Endothelial cell of umbilical vein (primary cell): Measurements from ENCODE around the gene NEUROG1.

Experiments
- CTCF ChIP-seq, 2 donors: IDR thresholded peaks; 1 replicate in 1 of 2; 2 replicates in 1 of 2; pipeline ENCODE4 v1.5.1; 2011; ENCODE audit warnings: low read length in 2 of 2, mild to moderate bottlenecking in 2 of 2, moderate library complexity in 2 of 2, control low read depth in 1 of 2, inconsistent platforms in 1 of 2, low read depth in 1 of 2; ENCODE audit not compliant: insufficient read depth in 1 of 2; ENCODE audit errors: extremely low read depth in 1 of 2
- EZH2 ChIP-seq: IDR thresholded peaks from 2 replicates; pipeline ENCODE4 v1.6.1; 2012; ENCODE audit warnings: borderline replicate concordance, low read depth, mild to moderate bottlenecking, moderate library complexity, low read length, inconsistent platforms; ENCODE audit not compliant: severe bottlenecking
- FOS ChIP-seq: IDR thresholded peaks from 2 replicates; pipeline ENCODE4 v1.6.1; 2011; ENCODE audit warnings: mild to moderate bottlenecking, low read length, moderate library complexity, borderline replicate concordance; ENCODE audit not compliant: insufficient read depth
- GATA2 ChIP-seq: IDR thresholded peaks from 2 replicates; pipeline ENCODE4 v1.7.0; 2011; ENCODE audit warnings: low read depth, mild to moderate bottlenecking, moderate library complexity, mixed read lengths, low read length; ENCODE audit not compliant: insufficient read length, insufficient read depth
- JUN ChIP-seq: IDR thresholded peaks from 2 replicates; pipeline ENCODE4 v1.6.1; 2011; ENCODE audit warnings: borderline replicate concordance, low read depth; ENCODE audit not compliant: insufficient read length, insufficient read depth
- MYC ChIP-seq: IDR thresholded peaks from one replicate; pipeline ENCODE4 v1.6.1; 2011; ENCODE audit warnings: mild to moderate bottlenecking, low read depth, low read length
- POLR2A ChIP-seq: IDR thresholded peaks from 2 replicates; pipeline ENCODE4 v1.6.1; 2012; ENCODE audit warnings: low read depth, mild to moderate bottlenecking, control low read depth, low read length

GRCh38 chr5:135577421-135577820, 41.7 kb upstream of the NEUROG1 start:
- TF ChIP-seq CTCF (IDR thresholded peaks at IDR 0.05; ENCODE audit: extremely low read depth in 1 of 2, insufficient read depth in 1 of 2, low read depth in 1 of 2, low read length in 2 of 2) (no peak), MYC (no peak), GATA2 (no peak), FOS (no peak), EZH2 (no peak), POLR2A (no peak), JUN (no peak)
